ENCODE data around the gene BMERB1.

- TF ChIP-seq, protein P1, sequence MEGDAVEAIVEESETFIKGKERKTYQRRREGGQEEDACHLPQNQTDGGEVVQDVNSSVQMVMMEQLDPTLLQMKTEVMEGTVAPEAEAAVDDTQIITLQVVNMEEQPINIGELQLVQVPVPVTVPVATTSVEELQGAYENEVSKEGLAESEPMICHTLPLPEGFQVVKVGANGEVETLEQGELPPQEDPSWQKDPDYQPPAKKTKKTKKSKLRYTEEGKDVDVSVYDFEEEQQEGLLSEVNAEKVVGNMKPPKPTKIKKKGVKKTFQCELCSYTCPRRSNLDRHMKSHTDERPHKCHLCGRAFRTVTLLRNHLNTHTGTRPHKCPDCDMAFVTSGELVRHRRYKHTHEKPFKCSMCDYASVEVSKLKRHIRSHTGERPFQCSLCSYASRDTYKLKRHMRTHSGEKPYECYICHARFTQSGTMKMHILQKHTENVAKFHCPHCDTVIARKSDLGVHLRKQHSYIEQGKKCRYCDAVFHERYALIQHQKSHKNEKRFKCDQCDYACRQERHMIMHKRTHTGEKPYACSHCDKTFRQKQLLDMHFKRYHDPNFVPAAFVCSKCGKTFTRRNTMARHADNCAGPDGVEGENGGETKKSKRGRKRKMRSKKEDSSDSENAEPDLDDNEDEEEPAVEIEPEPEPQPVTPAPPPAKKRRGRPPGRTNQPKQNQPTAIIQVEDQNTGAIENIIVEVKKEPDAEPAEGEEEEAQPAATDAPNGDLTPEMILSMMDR (IDR thresholded peaks at IDR 0.05) = no peak
- TF ChIP-seq POLR2AphosphoS5 (IDR thresholded peaks at IDR 0.05) (no peak), POLR2A (IDR thresholded peaks at IDR 0.05) (no peak)
Observed at GRCh38 chr16:15513156-15513555, 78.8 kb downstream of the BMERB1 start.
